Activated gamma-delta T cell treated with Interleukin-2 at 50 U/mL for 16 hours (primary cell): ENCODE measurements around the gene CD34.
"Not testable (repeated sequence)": the region's sequence is repeated elsewhere in the genome, so short reads cannot be mapped to it uniquely, and the experiment has no call there.

Experiments used
- DNase-seq: peaks from one replicate; pipeline ENCODE4 v3.0.0-alpha.2; 2020

CD34 gene

GRCh38 chr1:207896547-207896946 lies 14.4 kb downstream of the CD34 start:
- DNase-seq = no peak

- DNase-seq = no peak
These were observed 16.2 kb downstream of the CD34 start for GRCh38 chr1:207894704-207895103.

GRCh38 chr1:207893737-207894582 lies 17.0 kb downstream of the CD34 start:
- no peak for DNase-seq

GRCh38 chr1:207892764-207893163 lies 18.2 kb downstream of the CD34 start:
- DNase-seq = no peak

GRCh38 chr1:207891148-207891547 lies 19.8 kb downstream of the CD34 start:
- no peak for DNase-seq

GRCh38 chr1:207890136-207890738 lies 20.7 kb downstream of the CD34 start:
- DNase-seq = no peak

- DNase-seq = no peak
These were observed 22.3 kb downstream of the CD34 start for GRCh38 chr1:207888652-207889051.

GRCh38 chr1:207887542-207888201 lies 23.3 kb downstream of the CD34 start:
- DNase-seq = no peak

- no peak for DNase-seq
These were observed 24.7 kb downstream of the CD34 start for GRCh38 chr1:207886227-207886626.

GRCh38 chr1:207885129-207886032 lies 25.5 kb downstream of the CD34 start:
- peak; percentile 66 for DNase-seq

- no peak for DNase-seq
These were observed 26.5 kb downstream of the CD34 start for GRCh38 chr1:207884266-207885029.

GRCh38 chr1:207883660-207884250 lies 27.2 kb downstream of the CD34 start:
- no peak for DNase-seq

- DNase-seq = no peak
These were observed 27.7 kb downstream of the CD34 start for GRCh38 chr1:207883104-207883651.

- DNase-seq = no peak
These were observed 28.2 kb downstream of the CD34 start for GRCh38 chr1:207882692-207883091.

GRCh38 chr1:207878939-207879338 lies 32.0 kb downstream of the CD34 start:
- no peak for DNase-seq

- DNase-seq = not testable (repeated sequence)
These were observed 33.0 kb downstream of the CD34 start for GRCh38 chr1:207877914-207878313.

- DNase-seq = no peak
These were observed 34.8 kb downstream of the CD34 start for GRCh38 chr1:207876131-207876530.

- no peak for DNase-seq
These were observed 35.4 kb downstream of the CD34 start for GRCh38 chr1:207875532-207875931.

- no peak for DNase-seq
These were observed 37.7 kb downstream of the CD34 start for GRCh38 chr1:207873055-207873890.

- DNase-seq = no peak
These were observed 38.3 kb downstream of the CD34 start for GRCh38 chr1:207872621-207873020.
